K562 (cell line): ENCODE data around the gene ARPP21. TPM values are rescaled to one million over a fixed set of nuclear protein-coding genes. Genes with fewer than 3 reads are reported as not detected.

Experiments
- ATAC-seq: fragments of 200-7000 bp; cut with Tn5 transposase; 3 replicates; pipeline ENCODE4 v1.9.1; 2020; ENCODE audit warnings: moderate library complexity
- BruUV-seq: library from RNA; stranded (reverse); fragments of 400-500 nt; replicated peaks from 2 replicates; lab custom pipeline; 2021; lab: Mats Ljungman, UMichigan
- CTCF ChIA-PET: fragments of 300-600 bp; formaldehyde crosslinking; extraction: SDS; loops from one replicate; lab custom pipeline; 2021; ENCODE audit warnings: low intra/inter-chr PET ratio; lab: Yijun Ruan, JAX
- POLR2A ChIA-PET: fragments of 300-600, 350-650 bp; sonication (Branson Sonifier 250); formaldehyde crosslinking; extraction: SDS; loops from one replicate; lab custom pipeline; 2021; ENCODE audit warnings: antibody characterized with exemption, inconsistent platforms; lab: Yijun Ruan, JAX
- DNase-seq, 4 experiments: peaks; one replicate each; pipeline versions ENCODE4 v3.0.0 to v3.0.0-alpha.2; 2011 to 2018; ENCODE audit warnings: low spot score in 3 of 4, mixed read lengths in 3 of 4; ENCODE audit errors: extremely low read depth in 1 of 4
- FAIRE-seq: peaks from 2 replicates; lab custom pipeline; 2011; peaks lifted over from hg19 to GRCh38; lab: Jason Lieb, UNC
- H2AFZ ChIP-seq: 2 replicates; pipeline ENCODE4 v1.6.0; 2011; ENCODE audit warnings: low read depth, low read length, control low read depth, inconsistent platforms
- H3K27ac ChIP-seq: fragments of 200-600 bp; 3 replicates; pipeline ENCODE4 v1.8.0; 2011; ENCODE audit warnings: low read depth, mild to moderate bottlenecking, control low read depth, inconsistent platforms, low read length, moderate library complexity, mixed read lengths; ENCODE audit errors: extremely low read depth
- H3K27me3 ChIP-seq, 2 experiments: fragments of 300-600 bp in 1 of 2; 2 replicates in 1 of 2; 3 replicates in 1 of 2; pipeline versions ENCODE4 v1.6.0 to v1.8.0; 2011; ENCODE audit warnings: inconsistent platforms in 2 of 2, low read length in 2 of 2, mild to moderate bottlenecking in 1 of 2, mixed read lengths in 1 of 2, moderate library complexity in 1 of 2; ENCODE audit not compliant: control insufficient read depth in 2 of 2, insufficient read depth in 2 of 2
- H3K36me3 ChIP-seq: fragments of 300-600 bp; 3 replicates; pipeline ENCODE4 v1.8.0; 2011; ENCODE audit warnings: mild to moderate bottlenecking, low read length, inconsistent platforms; ENCODE audit not compliant: control insufficient read depth, insufficient read depth
- H3K4me1 ChIP-seq, 2 experiments: fragments of 200-600 bp in 1 of 2; replicated peaks in 1 of 2; 2 replicates in 1 of 2; 3 replicates in 1 of 2; pipeline versions ENCODE4 v1.5.1 to v1.8.0; 2011; ENCODE audit warnings: inconsistent platforms in 2 of 2, low read length in 2 of 2, mild to moderate bottlenecking in 1 of 2, mixed read lengths in 1 of 2, moderate library complexity in 1 of 2; ENCODE audit not compliant: control insufficient read depth in 2 of 2, insufficient read depth in 2 of 2
- H3K4me2 ChIP-seq: 2 replicates; pipeline ENCODE4 v1.6.1; 2011; ENCODE audit warnings: low read length, control low read depth, inconsistent platforms, mixed read lengths; ENCODE audit not compliant: insufficient read depth
- H3K4me3 ChIP-seq: fragments of 200-600 bp; sonication (generic), shearing (Covaris generic); 2 replicates; pipeline ENCODE4 v1.5.1; 2016; ENCODE audit warnings: control low read depth, inconsistent platforms
- H3K79me2 ChIP-seq: fragments of 200-600 bp; 3 replicates; pipeline ENCODE4 v1.8.0; 2011; ENCODE audit warnings: low read length, inconsistent platforms; ENCODE audit not compliant: control insufficient read depth, insufficient read depth
- H3K9ac ChIP-seq, 2 experiments: 2 replicates each; pipeline versions ENCODE4 v1.6.0 to v1.6.1; 2011; ENCODE audit warnings: low read depth in 2 of 2, low read length in 2 of 2, control low read depth in 1 of 2, inconsistent platforms in 1 of 2, mild to moderate bottlenecking in 1 of 2, mixed read lengths in 1 of 2; ENCODE audit not compliant: insufficient read depth in 1 of 2
- H3K9me1 ChIP-seq: one replicate; pipeline ENCODE4 v1.6.0; 2011; ENCODE audit warnings: inconsistent platforms, mild to moderate bottlenecking, low read length, moderate library complexity; ENCODE audit not compliant: control insufficient read depth, insufficient read depth
- H3K9me3 ChIP-seq: replicated peaks from 2 replicates; pipeline ENCODE4 v1.5.1; 2011; ENCODE audit warnings: low read depth, low read length, inconsistent platforms; ENCODE audit not compliant: control insufficient read depth, insufficient read depth
- H4K20me1 ChIP-seq: replicated peaks from 2 replicates; pipeline ENCODE4 v1.6.1; 2011; ENCODE audit warnings: low read length, inconsistent platforms, mixed read lengths; ENCODE audit not compliant: control insufficient read depth, insufficient read depth
- NFIC ChIP-seq: fragments of 450-650 bp; IDR thresholded peaks from 2 replicates; pipeline ENCODE4 v1.6.1; 2017; ENCODE audit warnings: mild to moderate bottlenecking, inconsistent platforms
- NR1H2 ChIP-seq: sonication (generic); formaldehyde crosslinking; IDR thresholded peaks from 2 replicates; pipeline ENCODE4 v1.4.0; 2020; ENCODE audit warnings: mild to moderate bottlenecking, missing genetic modification reagents
- POLR3G ChIP-seq: IDR thresholded peaks from 2 replicates; pipeline ENCODE4 v1.6.1; 2011; ENCODE audit not compliant: insufficient read length, insufficient replicate concordance; ENCODE audit errors: extremely low read depth
- ZNF212 ChIP-seq: fragments of 450-650 bp; formaldehyde crosslinking; IDR thresholded peaks from 2 replicates; pipeline ENCODE4 v1.4.0; 2020; ENCODE audit warnings: mild to moderate bottlenecking
- WGBS: fragments of 100-300 bp; shearing (Covaris generic); methylation state at CpG from one replicate; pipeline ENCODE4 v1.1.6; 2016; ENCODE audit warnings: low coverage, mixed read lengths; ENCODE audit not compliant: insufficient coverage; ENCODE audit errors: missing lambda C conversion rate; 5-methylcytosine and 5-hydroxymethylcytosine counted together
- in situ Hi-C: fragments of 300-500 bp; cut with MboI; formaldehyde crosslinking; loops from 4 replicates; pipeline ENCODE4 v1.15.0; 2018; ENCODE audit warnings: inconsistent platforms, mixed read lengths
- intact Hi-C: fragments of 100-400 bp; cut with micrococcal nuclease; formaldehyde crosslinking; loops from 2 replicates; pipeline ENCODE4 v1.14.2; 2022
- polyA plus RNA-seq, 8 experiments: library from polyadenylated mRNA; depleted of rRNA in 4 of 8; stranded (reverse) in 5 of 8; unstranded in 3 of 8; fragments of >200 nt; fragmentation: Nextera tagmentation in 2 of 8; fragmentation: Illumina TruSeq in 1 of 8; extraction: Ambion mirVana in 2 of 8; extraction: Trizol in 1 of 8; gene quantifications; 2 replicates each; pipeline versions ENCODE4 v1.2.1 to v1.2.3, GENCODE V29; 2011 to 2014; ENCODE audit warnings: inconsistent platforms in 1 of 8, missing spikeins in 1 of 8
- total RNA-seq, 7 experiments: library from RNA; depleted of rRNA in 6 of 7; stranded (reverse); fragments of >200 nt in 6 of 7; fragmentation: Illumina TruSeq in 2 of 7; extraction: Trizol in 2 of 7; gene quantifications; 2 replicates each; pipeline versions ENCODE4 v1.2.1 to v1.2.3, GENCODE V29; 2011 to 2021; ENCODE audit warnings: low replicate concordance in 1 of 7

ARPP21 gene
- total and polyA plus RNA-seq, 9 of the 15 experiments (the other 6 are each of a cell fraction or from before 2014, with no cell fraction given): not detected

DNA sequence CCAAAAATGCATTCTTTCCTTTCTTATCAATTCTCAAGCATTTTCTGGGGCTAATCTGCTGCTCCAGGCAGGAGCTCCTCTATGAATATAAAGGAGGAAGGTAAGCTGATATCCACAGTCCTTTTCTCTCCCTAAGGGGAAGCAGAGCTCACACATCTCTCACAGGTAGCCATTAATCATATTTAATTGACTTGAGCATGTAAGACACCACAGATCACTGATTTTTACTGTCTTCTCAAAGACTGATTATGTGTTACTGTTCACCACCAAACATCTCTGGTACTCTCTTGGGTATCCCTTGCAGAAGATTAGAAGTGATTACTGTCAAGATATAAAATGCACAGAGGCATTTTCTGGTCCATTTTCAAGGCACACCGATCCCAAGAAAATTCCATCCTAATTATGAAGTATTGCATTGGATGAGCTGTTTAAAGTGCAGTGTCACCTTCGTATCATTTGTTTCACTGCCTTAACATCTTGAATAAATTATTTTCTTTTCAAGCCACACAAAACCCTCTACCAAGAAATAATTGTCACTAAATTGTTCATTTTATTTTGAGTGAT lies 100.7 kb downstream of the ARPP21 start:
- TF ChIP-seq NR1H2 (CRISPR knock-in tag) (no peak), NFIC (no peak)
- Histone ChIP-seq H3K79me2 (no peaks in the 10 kb centered on the region), H2AFZ (no peak overlapping the region), H3K4me3 (no peak overlapping the region), H3K9me1 (no peaks in the 10 kb centered on the region), H4K20me1 (no peaks in the 10 kb centered on the region), H3K27ac (no peak overlapping the region), H3K27me3 (no peaks in the 10 kb centered on the region), H3K4me2 (no peak overlapping the region), H3K4me1 (no peaks in the 10 kb centered on the region), H3K9ac (no peak overlapping the region), H3K36me3 (no peaks in the 10 kb centered on the region), H3K9me3 (no peaks in the 10 kb centered on the region)
- POLR2A ChIA-PET: no interaction called here
- FAIRE-seq (no peak), DNase-seq (no peak), ATAC-seq (no peak)
- CTCF ChIA-PET: no interaction called here
- WGBS: 3% methylated on average over 2 of the region's 2 CpGs
- no TSS peak for BruUV-seq
- in situ Hi-C loops (no loop called here), intact Hi-C loops (no loop called here)

DNA sequence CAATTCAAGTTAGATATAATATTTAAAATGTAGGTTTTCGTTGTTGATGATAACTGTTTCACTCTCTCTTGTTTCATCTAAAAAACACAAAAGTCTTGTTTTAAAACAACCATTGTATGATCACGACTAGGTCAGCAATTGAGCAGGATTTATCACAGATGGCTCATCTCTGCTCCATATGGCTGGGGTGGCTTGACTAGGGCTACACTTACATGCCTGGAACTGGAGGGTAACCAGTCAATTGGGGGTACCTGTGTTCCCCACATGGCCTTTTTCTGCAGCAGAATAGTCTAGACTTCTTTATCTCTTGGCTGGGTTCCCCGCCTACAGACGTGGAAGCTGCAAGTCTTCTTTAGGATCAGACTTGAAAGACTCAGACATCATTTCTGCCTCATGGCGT lies 103.9 kb downstream of the ARPP21 start:
- Histone ChIP-seq H3K4me3 (no peak overlapping the region), H3K4me1 (no peaks in the 10 kb centered on the region), H3K27ac (no peak overlapping the region), H3K79me2 (no peaks in the 10 kb centered on the region), H2AFZ (no peak overlapping the region), H3K36me3 (no peaks in the 10 kb centered on the region), H3K9ac (no peak overlapping the region), H3K4me2 (no peak overlapping the region), H3K9me1 (no peaks in the 10 kb centered on the region), H4K20me1 (no peaks in the 10 kb centered on the region), H3K9me3 (no peaks in the 10 kb centered on the region), H3K27me3 (no peaks in the 10 kb centered on the region)
- ChIA-PET POLR2A (no interaction called here), CTCF (no interaction called here)
- no TSS peak for BruUV-seq
- in situ Hi-C loops: no loop called here
- WGBS: 0% methylated on average over 5 of the region's 5 CpGs
- ATAC-seq (no peak), FAIRE-seq (no peak), DNase-seq (no peak)
- intact Hi-C loops: no loop called here
- no peak for TF ChIP-seq ZNF212 (CRISPR knock-in tag)
- TF ChIP-seq POLR3G: no peak
